Measurements from ENCODE around the gene CSF3R.

Gene CSF3R

GRCh38 chr1:36522021-36522420 is 39.3 kb upstream of the CSF3R start:
- Histone ChIP-seq H3K4me3 (ENCODE audit: low read depth in 1 of 2, low read length in 2 of 2) (no peak overlapping the region), H3K27me3 (ENCODE audit: control insufficient read depth in 1 of 2, insufficient read depth in 2 of 2, low read length in 2 of 2) (no peaks in the 10 kb centered on the region), H3K27ac (ENCODE audit: low read depth, low read length) (no peak overlapping the region), H3K4me1 (ENCODE audit: insufficient read depth, low read length) (no peaks in the 10 kb centered on the region), H3K9ac (ENCODE audit: low read length) (no peak overlapping the region), H3K9me3 (ENCODE audit: low read length) (no peaks in the 10 kb centered on the region), H3K36me3 (ENCODE audit: insufficient read depth, low read length) (no peaks in the 10 kb centered on the region)

GRCh38 chr1:36520771-36521420 is 38.2 kb upstream of the CSF3R start:
- H3K27ac ChIP-seq (ENCODE audit: low read depth, low read length): no peak overlapping the region

GRCh38 chr1:36520056-36520455 is 37.3 kb upstream of the CSF3R start:
- no peaks in the 10 kb centered on the region for H3K27me3 ChIP-seq (ENCODE audit: control insufficient read depth in 1 of 2, insufficient read depth in 2 of 2, low read length in 2 of 2)
- H3K27ac ChIP-seq (ENCODE audit: low read depth, low read length): no peak overlapping the region
- no peaks in the 10 kb centered on the region for H3K4me1 ChIP-seq (ENCODE audit: insufficient read depth, low read length)
- H3K9ac ChIP-seq (ENCODE audit: low read length): no peak overlapping the region
- no peaks in the 10 kb centered on the region for H3K9me3 ChIP-seq (ENCODE audit: low read length)
- no peak overlapping the region for H3K4me3 ChIP-seq (ENCODE audit: low read depth in 1 of 2, low read length in 2 of 2)
- no peaks in the 10 kb centered on the region for H3K36me3 ChIP-seq (ENCODE audit: insufficient read depth, low read length)

More at GRCh38 chr1:36520771-36521420, 38.2 kb upstream of the CSF3R start:
- Histone ChIP-seq H3K9me3 (ENCODE audit: low read length) (no peaks in the 10 kb centered on the region), H3K4me3 (ENCODE audit: low read depth in 1 of 2, low read length in 2 of 2) (no peak overlapping the region), H3K4me1 (ENCODE audit: insufficient read depth, low read length) (no peaks in the 10 kb centered on the region), H3K9ac (ENCODE audit: low read length) (no peak overlapping the region), H3K36me3 (ENCODE audit: insufficient read depth, low read length) (no peaks in the 10 kb centered on the region), H3K27me3 (ENCODE audit: control insufficient read depth in 1 of 2, insufficient read depth in 2 of 2, low read length in 2 of 2) (no peaks in the 10 kb centered on the region)

- H3K4me3 ChIP-seq (ENCODE audit: low read depth in 1 of 2, low read length in 2 of 2): no peak overlapping the region
- H3K9ac ChIP-seq (ENCODE audit: low read length): no peak overlapping the region
- no peaks in the 10 kb centered on the region for H3K9me3 ChIP-seq (ENCODE audit: low read length)
- H3K27ac ChIP-seq (ENCODE audit: low read depth, low read length): no peak overlapping the region
- no peaks in the 10 kb centered on the region for H3K4me1 ChIP-seq (ENCODE audit: insufficient read depth, low read length)
- no peaks in the 10 kb centered on the region for H3K36me3 ChIP-seq (ENCODE audit: insufficient read depth, low read length)
- H3K27me3 ChIP-seq (ENCODE audit: control insufficient read depth in 1 of 2, insufficient read depth in 2 of 2, low read length in 2 of 2): no peaks in the 10 kb centered on the region
These were observed 34.5 kb upstream of the CSF3R start for GRCh38 chr1:36517011-36517771.

GRCh38 chr1:36516372-36517010 is 33.8 kb upstream of the CSF3R start:
- Histone ChIP-seq H3K27me3 (ENCODE audit: control insufficient read depth in 1 of 2, insufficient read depth in 2 of 2, low read length in 2 of 2) (no peaks in the 10 kb centered on the region), H3K9ac (ENCODE audit: low read length) (no peak overlapping the region), H3K27ac (ENCODE audit: low read depth, low read length) (no peak overlapping the region), H3K4me1 (ENCODE audit: insufficient read depth, low read length) (no peaks in the 10 kb centered on the region), H3K9me3 (ENCODE audit: low read length) (no peaks in the 10 kb centered on the region), H3K36me3 (ENCODE audit: insufficient read depth, low read length) (no peaks in the 10 kb centered on the region), H3K4me3 (ENCODE audit: low read depth in 1 of 2, low read length in 2 of 2) (no peak overlapping the region)

GRCh38 chr1:36515315-36516138 is 32.8 kb upstream of the CSF3R start:
- no peaks in the 10 kb centered on the region for H3K4me1 ChIP-seq (ENCODE audit: insufficient read depth, low read length)
- H3K27me3 ChIP-seq (ENCODE audit: control insufficient read depth in 1 of 2, insufficient read depth in 2 of 2, low read length in 2 of 2): no peaks in the 10 kb centered on the region
- H3K9ac ChIP-seq (ENCODE audit: low read length): no peak overlapping the region
- no peak overlapping the region for H3K27ac ChIP-seq (ENCODE audit: low read depth, low read length)
- H3K9me3 ChIP-seq (ENCODE audit: low read length): no peaks in the 10 kb centered on the region
- H3K36me3 ChIP-seq (ENCODE audit: insufficient read depth, low read length): no peaks in the 10 kb centered on the region
- no peak overlapping the region for H3K4me3 ChIP-seq (ENCODE audit: low read depth in 1 of 2, low read length in 2 of 2)

GRCh38 chr1:36514501-36514900 is 31.8 kb upstream of the CSF3R start:
- no peak overlapping the region for H3K9ac ChIP-seq (ENCODE audit: low read length)
- no peaks in the 10 kb centered on the region for H3K36me3 ChIP-seq (ENCODE audit: insufficient read depth, low read length)
- H3K27ac ChIP-seq (ENCODE audit: low read depth, low read length): no peak overlapping the region
- no peak overlapping the region for H3K4me3 ChIP-seq (ENCODE audit: low read depth in 1 of 2, low read length in 2 of 2)
- peaks cover 0 to 4% of the 10 kb centered on the region in 2 donors for H3K27me3 ChIP-seq (ENCODE audit: control insufficient read depth in 1 of 2, insufficient read depth in 2 of 2, low read length in 2 of 2)
- H3K9me3 ChIP-seq (ENCODE audit: low read length): no peaks in the 10 kb centered on the region
- no peaks in the 10 kb centered on the region for H3K4me1 ChIP-seq (ENCODE audit: insufficient read depth, low read length)

- Histone ChIP-seq H3K4me1 (ENCODE audit: insufficient read depth, low read length) (no peaks in the 10 kb centered on the region), H3K9ac (ENCODE audit: low read length) (no peak overlapping the region), H3K4me3 (ENCODE audit: low read depth in 1 of 2, low read length in 2 of 2) (no peak overlapping the region), H3K36me3 (ENCODE audit: insufficient read depth, low read length) (no peaks in the 10 kb centered on the region), H3K27me3 (ENCODE audit: control insufficient read depth in 1 of 2, insufficient read depth in 2 of 2, low read length in 2 of 2) (peaks cover 0 to 4% of the 10 kb centered on the region in 2 donors), H3K9me3 (ENCODE audit: low read length) (no peaks in the 10 kb centered on the region), H3K27ac (ENCODE audit: low read depth, low read length) (no peak overlapping the region)
These were observed 31.2 kb upstream of the CSF3R start for GRCh38 chr1:36513676-36514473.

GRCh38 chr1:36512842-36513241 is 30.1 kb upstream of the CSF3R start:
- no peak overlapping the region for H3K9ac ChIP-seq (ENCODE audit: low read length)
- no peaks in the 10 kb centered on the region for H3K36me3 ChIP-seq (ENCODE audit: insufficient read depth, low read length)
- peaks cover 0 to 4% of the 10 kb centered on the region in 2 donors for H3K27me3 ChIP-seq (ENCODE audit: control insufficient read depth in 1 of 2, insufficient read depth in 2 of 2, low read length in 2 of 2)
- H3K4me1 ChIP-seq (ENCODE audit: insufficient read depth, low read length): no peaks in the 10 kb centered on the region
- H3K4me3 ChIP-seq (ENCODE audit: low read depth in 1 of 2, low read length in 2 of 2): no peak overlapping the region
- H3K27ac ChIP-seq (ENCODE audit: low read depth, low read length): no peak overlapping the region
- H3K9me3 ChIP-seq (ENCODE audit: low read length): no peaks in the 10 kb centered on the region

- H3K9me3 ChIP-seq (ENCODE audit: low read length): no peaks in the 10 kb centered on the region
- no peaks in the 10 kb centered on the region for H3K36me3 ChIP-seq (ENCODE audit: insufficient read depth, low read length)
- H3K27me3 ChIP-seq (ENCODE audit: control insufficient read depth in 1 of 2, insufficient read depth in 2 of 2, low read length in 2 of 2): peaks cover 0 to 4% of the 10 kb centered on the region in 2 donors
- H3K4me3 ChIP-seq (ENCODE audit: low read depth in 1 of 2, low read length in 2 of 2): no peak overlapping the region
- no peak overlapping the region for H3K27ac ChIP-seq (ENCODE audit: low read depth, low read length)
- no peaks in the 10 kb centered on the region for H3K4me1 ChIP-seq (ENCODE audit: insufficient read depth, low read length)
- no peak overlapping the region for H3K9ac ChIP-seq (ENCODE audit: low read length)
These were observed 29.4 kb upstream of the CSF3R start for GRCh38 chr1:36511804-36512798.

Data from muscle layer of colon (tissue), 2 donors.